Astrocyte (in vitro differentiated cells and primary cell): Measurements from ENCODE around the gene SIK3. TPM values are rescaled to one million over a fixed set of nuclear protein-coding genes. Genes with fewer than 3 reads are reported as not detected.

Source experiments
- DNase-seq: peaks from one replicate; pipeline ENCODE4 v3.0.0-alpha.2; 2010; ENCODE audit warnings: low read depth
- FAIRE-seq: peaks from 2 replicates; lab custom pipeline; 2011; peaks lifted over from hg19 to GRCh38; lab: Jason Lieb, UNC
- H2AFZ ChIP-seq: 2 replicates; pipeline ENCODE4 v1.6.0; 2012; ENCODE audit warnings: low read depth, low read length, inconsistent platforms
- H3K27ac ChIP-seq: 2 replicates; pipeline ENCODE4 v1.5.1; 2011; ENCODE audit warnings: low read depth, low read length, inconsistent platforms
- H3K27me3 ChIP-seq: 2 replicates; pipeline ENCODE4 v1.6.0; 2011; ENCODE audit warnings: low read length, inconsistent platforms; ENCODE audit not compliant: insufficient read depth
- H3K36me3 ChIP-seq: 2 replicates; pipeline ENCODE4 v1.5.1; 2011; ENCODE audit warnings: low read length, inconsistent platforms; ENCODE audit not compliant: insufficient read depth
- H3K4me1 ChIP-seq: 2 replicates; pipeline ENCODE4 v1.5.1; 2011; ENCODE audit warnings: low read length, inconsistent platforms; ENCODE audit not compliant: insufficient read depth
- H3K4me2 ChIP-seq: 2 replicates; pipeline ENCODE4 v1.6.0; 2012; ENCODE audit warnings: low read length, inconsistent platforms
- H3K4me3 ChIP-seq: 2 replicates; pipeline ENCODE4 v1.5.1; 2011; ENCODE audit warnings: low read depth, mild to moderate bottlenecking, low read length, inconsistent platforms; ENCODE audit not compliant: insufficient read depth
- H3K79me2 ChIP-seq: 2 replicates; pipeline ENCODE4 v1.6.0; 2012; ENCODE audit warnings: mild to moderate bottlenecking, low read length, inconsistent platforms; ENCODE audit not compliant: insufficient read depth
- H3K9ac ChIP-seq: 2 replicates; pipeline ENCODE4 v1.6.0; 2012; ENCODE audit warnings: mild to moderate bottlenecking, low read length, inconsistent platforms
- H3K9me3 ChIP-seq: 2 replicates; pipeline ENCODE4 v1.5.1; 2012; ENCODE audit warnings: low read depth, mild to moderate bottlenecking, low read length, inconsistent platforms; ENCODE audit not compliant: insufficient read depth
- H4K20me1 ChIP-seq: 2 replicates; pipeline ENCODE4 v1.6.0; 2012; ENCODE audit warnings: low read length, inconsistent platforms; ENCODE audit not compliant: insufficient read depth
- H3K27ac Mint-ChIP-seq: one replicate; pipeline ENCODE4 v1.8.0; 2021; ENCODE audit warnings: mild to moderate bottlenecking, mixed read lengths; ENCODE audit not compliant: unreplicated experiment
- H3K27me3 Mint-ChIP-seq: one replicate; pipeline ENCODE4 v1.8.0; 2021; ENCODE audit warnings: low read depth, mixed read lengths; ENCODE audit not compliant: unreplicated experiment
- H3K36me3 Mint-ChIP-seq: one replicate; pipeline ENCODE4 v1.8.0; 2021; ENCODE audit warnings: low read depth, mixed read lengths; ENCODE audit not compliant: unreplicated experiment
- H3K4me1 Mint-ChIP-seq: one replicate; pipeline ENCODE4 v1.8.0; 2021; ENCODE audit warnings: low read depth, mixed read lengths; ENCODE audit not compliant: unreplicated experiment
- H3K4me3 Mint-ChIP-seq: one replicate; pipeline ENCODE4 v1.8.0; 2021; ENCODE audit warnings: mild to moderate bottlenecking, moderate library complexity, mixed read lengths; ENCODE audit not compliant: unreplicated experiment
- H3K9me3 Mint-ChIP-seq: one replicate; pipeline ENCODE4 v1.8.0; 2021; ENCODE audit warnings: mild to moderate bottlenecking, mixed read lengths; ENCODE audit not compliant: unreplicated experiment
- CTCF ChIP-seq: IDR thresholded peaks from 2 replicates; pipeline ENCODE4 v1.5.1; 2011; ENCODE audit warnings: low read depth, mild to moderate bottlenecking, inconsistent platforms, low read length, moderate library complexity; ENCODE audit not compliant: insufficient read depth
- EZH2 ChIP-seq: IDR thresholded peaks from 2 replicates; pipeline ENCODE4 v1.6.1; 2012; ENCODE audit warnings: mild to moderate bottlenecking, low read length, inconsistent platforms; ENCODE audit not compliant: insufficient read depth
- total RNA-seq: library from RNA; stranded (reverse); gene quantifications from 2 replicates; pipeline ENCODE4 v1.2.1, GENCODE V29; 2021

Gene SIK3
- total RNA-seq, 1 donor from 2014 or later, result 34.4 TPM

DNA sequence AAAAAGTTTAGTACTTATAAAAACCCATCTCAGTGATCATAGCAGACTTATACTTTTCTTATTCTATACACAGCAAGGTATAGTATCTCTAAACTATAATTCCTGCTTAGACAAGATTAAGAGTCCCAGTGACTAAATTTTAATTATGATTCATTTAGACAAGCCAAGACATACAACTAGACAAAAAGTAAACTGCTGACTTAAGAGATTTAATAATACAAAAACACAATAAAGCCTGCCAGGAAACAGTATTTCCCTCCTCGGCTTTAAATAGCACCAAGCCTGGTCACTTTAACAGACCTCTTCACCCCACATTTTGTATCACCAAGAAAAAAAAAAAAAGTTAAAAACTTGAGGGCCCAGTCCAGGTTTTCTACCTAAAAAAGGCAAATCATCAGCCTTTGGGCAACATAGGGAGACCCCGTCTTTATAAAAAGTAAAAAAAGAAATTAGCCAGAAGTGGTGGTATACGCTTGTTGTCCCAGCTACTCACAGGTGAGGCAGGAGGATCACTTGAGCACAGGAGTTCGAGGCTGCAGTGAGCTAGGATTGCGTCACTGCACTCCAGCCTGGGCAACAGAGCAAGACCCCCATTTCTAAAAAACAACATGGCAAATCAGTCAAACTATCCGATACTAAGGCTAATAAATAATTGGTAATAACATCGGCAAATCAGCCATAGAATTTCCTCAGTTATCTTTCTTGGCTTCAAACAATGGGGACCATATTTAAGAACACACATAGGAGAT lies 53.8 kb downstream of the SIK3 start:
- no peaks in the 10 kb centered on the region for H3K36me3 Mint-ChIP-seq
- FAIRE-seq, result no peak
- H3K9me3 ChIP-seq, result no peaks in the 10 kb centered on the region
- no peak overlapping the region for H3K4me3 ChIP-seq
- H3K27ac ChIP-seq, result no peak overlapping the region
- H4K20me1 ChIP-seq, result peaks cover 35% of the 10 kb centered on the region
- TF ChIP-seq CTCF, result no peak
- TF ChIP-seq EZH2, result no peak
- H3K4me1 Mint-ChIP-seq, result peaks cover 23% of the 10 kb centered on the region
- no peaks in the 10 kb centered on the region for H3K4me1 ChIP-seq
- H3K9me3 Mint-ChIP-seq, result no peaks in the 10 kb centered on the region
- no peaks in the 10 kb centered on the region for H3K27me3 ChIP-seq
- DNase-seq, result no peak
- H2AFZ ChIP-seq, result no peak overlapping the region
- H3K79me2 ChIP-seq, result peaks cover 21% of the 10 kb centered on the region
- no peaks in the 10 kb centered on the region for H3K27me3 Mint-ChIP-seq
- no peak overlapping the region for H3K4me2 ChIP-seq
- no peak overlapping the region for H3K9ac ChIP-seq
- H3K27ac Mint-ChIP-seq, result no peak overlapping the region
- no peaks in the 10 kb centered on the region for H3K36me3 ChIP-seq
- H3K4me3 Mint-ChIP-seq, result no peak overlapping the region

DNA sequence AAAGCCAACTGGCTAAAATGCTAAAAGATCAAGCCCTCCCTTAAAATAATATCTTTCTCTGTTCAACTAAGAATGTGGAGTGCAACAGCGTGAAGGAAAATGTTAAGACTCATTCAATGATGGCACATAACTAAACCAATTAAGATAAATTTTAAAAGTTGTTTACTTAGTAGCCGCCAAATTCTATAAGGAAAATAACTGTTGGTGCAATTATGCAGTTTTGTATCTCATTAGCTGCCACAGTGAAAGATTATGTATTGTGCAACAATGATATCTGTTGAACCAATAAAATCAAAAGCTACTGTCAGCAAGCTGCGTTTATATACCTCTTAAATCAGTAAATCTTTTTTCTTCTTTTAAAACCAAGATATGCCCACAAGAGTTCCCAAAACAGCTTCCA lies 55.5 kb downstream of the SIK3 start:
- TF ChIP-seq CTCF (no peak), EZH2 (no peak)
- Histone ChIP-seq H3K9me3 (no peaks in the 10 kb centered on the region), H3K27ac (no peak overlapping the region), H2AFZ (no peak overlapping the region), H4K20me1 (peaks cover 39% of the 10 kb centered on the region), H3K9ac (no peak overlapping the region), H3K79me2 (peaks cover 25% of the 10 kb centered on the region), H3K4me3 (no peak overlapping the region), H3K4me1 (no peaks in the 10 kb centered on the region), H3K4me2 (no peak overlapping the region), H3K27me3 (no peaks in the 10 kb centered on the region), H3K36me3 (no peaks in the 10 kb centered on the region)
- Mint-ChIP-seq H3K27me3 (no peaks in the 10 kb centered on the region), H3K4me3 (no peak overlapping the region), H3K27ac (no peak overlapping the region), H3K36me3 (no peaks in the 10 kb centered on the region), H3K9me3 (no peaks in the 10 kb centered on the region), H3K4me1 (peaks cover 23% of the 10 kb centered on the region)
- DNase-seq (no peak), FAIRE-seq (no peak)

DNA sequence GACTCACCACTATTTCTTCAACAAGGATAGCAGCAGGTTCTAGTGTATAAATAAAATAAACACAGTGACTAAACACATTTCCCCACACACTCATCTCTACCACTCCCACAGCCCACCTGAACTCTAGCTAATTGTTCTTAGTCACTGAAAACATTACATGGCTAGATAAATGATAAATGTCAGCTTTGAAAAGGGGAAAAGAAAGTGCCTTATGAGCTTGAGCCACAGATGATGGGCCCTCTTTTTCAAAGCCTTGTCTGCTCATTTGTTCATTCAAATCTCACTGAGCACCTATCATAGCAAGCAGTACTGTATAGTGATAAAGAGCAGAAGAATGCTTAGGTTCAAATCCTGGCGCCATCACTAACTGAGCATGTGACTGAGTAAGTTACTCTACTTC lies 58.3 kb downstream of the SIK3 start:
- Histone ChIP-seq H3K79me2 (peaks cover 13% of the 10 kb centered on the region), H2AFZ (no peak overlapping the region), H3K9me3 (no peaks in the 10 kb centered on the region), H3K4me1 (no peaks in the 10 kb centered on the region), H3K27ac (no peak overlapping the region), H3K4me3 (no peak overlapping the region), H4K20me1 (peaks cover 39% of the 10 kb centered on the region), H3K27me3 (no peaks in the 10 kb centered on the region), H3K9ac (no peak overlapping the region), H3K4me2 (no peak overlapping the region), H3K36me3 (no peaks in the 10 kb centered on the region)
- H3K36me3 Mint-ChIP-seq, result no peaks in the 10 kb centered on the region
- H3K4me1 Mint-ChIP-seq, result peaks cover 23% of the 10 kb centered on the region
- no peak for TF ChIP-seq EZH2
- no peak for TF ChIP-seq CTCF
- H3K4me3 Mint-ChIP-seq, result no peak overlapping the region
- no peak overlapping the region for H3K27ac Mint-ChIP-seq
- no peak for FAIRE-seq
- DNase-seq, result peak; percentile 42
- no peaks in the 10 kb centered on the region for H3K27me3 Mint-ChIP-seq
- no peaks in the 10 kb centered on the region for H3K9me3 Mint-ChIP-seq
